GM12801 (cell line): Measurements from ENCODE around the gene PLBD2.

Source experiments
- TF ChIP-seq, protein P1 (sequence below): IDR thresholded peaks from one replicate; pipeline ENCODE4 v1.5.1; 2011; ENCODE audit warnings: control low read depth; ENCODE audit not compliant: insufficient read length; ENCODE audit errors: extremely low read depth

The PLBD2 gene

DNA sequence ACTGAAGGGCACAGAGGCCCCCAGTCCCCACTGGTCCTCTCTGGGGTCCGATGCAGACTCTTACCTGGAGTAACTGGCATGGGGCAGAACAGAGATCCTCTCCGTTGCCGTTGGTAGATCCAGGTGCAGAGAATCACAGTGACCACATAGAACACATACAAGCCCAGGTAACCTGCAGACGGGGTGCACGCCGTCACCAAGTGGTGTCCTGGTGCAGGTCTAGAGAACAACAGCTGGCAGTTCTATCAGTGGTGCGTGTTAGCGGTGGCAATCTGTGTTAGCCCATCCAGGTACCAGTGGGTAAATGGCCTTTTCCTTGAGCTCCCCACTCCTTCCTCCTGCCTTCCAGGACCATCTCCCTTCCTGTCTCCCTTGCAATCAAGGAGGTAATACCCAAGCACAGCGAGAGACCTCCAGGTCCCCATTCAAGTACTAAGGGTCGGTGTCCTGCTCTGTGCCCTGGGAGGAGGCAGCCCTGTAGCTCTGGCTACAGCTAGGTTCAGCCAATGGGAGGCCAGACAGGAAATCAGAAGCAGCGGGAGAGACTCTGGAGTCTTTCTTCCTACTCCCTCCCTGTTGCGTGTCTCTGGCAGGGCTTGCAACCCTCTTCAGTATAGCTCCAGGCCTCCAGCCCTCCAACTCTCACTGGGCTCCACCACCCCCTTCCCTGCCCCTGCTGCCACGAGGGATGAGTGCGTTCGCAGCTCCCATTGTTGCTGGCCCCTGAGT is 39.3 kb upstream of the PLBD2 start:
- TF ChIP-seq, protein P1, sequence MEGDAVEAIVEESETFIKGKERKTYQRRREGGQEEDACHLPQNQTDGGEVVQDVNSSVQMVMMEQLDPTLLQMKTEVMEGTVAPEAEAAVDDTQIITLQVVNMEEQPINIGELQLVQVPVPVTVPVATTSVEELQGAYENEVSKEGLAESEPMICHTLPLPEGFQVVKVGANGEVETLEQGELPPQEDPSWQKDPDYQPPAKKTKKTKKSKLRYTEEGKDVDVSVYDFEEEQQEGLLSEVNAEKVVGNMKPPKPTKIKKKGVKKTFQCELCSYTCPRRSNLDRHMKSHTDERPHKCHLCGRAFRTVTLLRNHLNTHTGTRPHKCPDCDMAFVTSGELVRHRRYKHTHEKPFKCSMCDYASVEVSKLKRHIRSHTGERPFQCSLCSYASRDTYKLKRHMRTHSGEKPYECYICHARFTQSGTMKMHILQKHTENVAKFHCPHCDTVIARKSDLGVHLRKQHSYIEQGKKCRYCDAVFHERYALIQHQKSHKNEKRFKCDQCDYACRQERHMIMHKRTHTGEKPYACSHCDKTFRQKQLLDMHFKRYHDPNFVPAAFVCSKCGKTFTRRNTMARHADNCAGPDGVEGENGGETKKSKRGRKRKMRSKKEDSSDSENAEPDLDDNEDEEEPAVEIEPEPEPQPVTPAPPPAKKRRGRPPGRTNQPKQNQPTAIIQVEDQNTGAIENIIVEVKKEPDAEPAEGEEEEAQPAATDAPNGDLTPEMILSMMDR: no peak

DNA sequence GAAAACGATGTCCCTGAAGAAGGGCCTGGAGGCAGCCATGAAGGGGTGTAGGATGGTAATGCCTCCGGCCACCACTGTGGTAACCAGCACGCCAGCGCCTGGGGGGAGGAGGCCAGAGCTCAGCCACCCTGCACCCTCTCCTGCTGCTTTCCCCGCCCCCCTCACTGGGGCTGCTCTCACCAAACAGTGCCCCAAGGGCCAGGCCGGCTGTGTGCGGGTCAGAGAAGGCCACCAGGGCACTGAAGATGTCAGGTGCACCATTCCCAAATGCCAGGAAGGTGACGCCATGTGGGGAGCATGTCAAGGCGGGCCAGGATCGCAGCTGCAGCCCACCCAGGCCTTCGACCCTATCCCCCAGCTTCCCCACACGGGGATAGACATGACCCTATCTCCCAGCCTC is 38.0 kb upstream of the PLBD2 start:
- TF ChIP-seq, protein P1: no peak

DNA sequence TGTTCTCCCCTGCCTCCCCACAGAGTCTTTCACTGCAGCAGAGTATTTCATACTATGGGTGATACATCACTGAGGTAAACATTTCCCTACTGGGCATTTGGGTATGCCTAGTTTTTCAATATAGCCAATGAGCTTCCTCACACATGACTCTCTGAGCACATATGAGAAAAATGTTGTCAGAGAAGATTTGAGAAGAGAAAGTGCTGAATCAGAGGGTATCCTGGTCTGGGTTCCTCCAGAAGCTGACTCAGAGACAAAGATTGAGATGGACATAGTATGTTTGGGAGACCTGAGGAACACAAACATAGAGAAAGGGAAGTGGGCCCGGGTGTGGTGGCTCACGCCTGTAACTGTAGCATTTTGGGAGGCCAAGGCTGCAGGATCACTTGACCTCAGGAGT is 36.0 kb upstream of the PLBD2 start:
- TF ChIP-seq, protein P1: no peak

DNA sequence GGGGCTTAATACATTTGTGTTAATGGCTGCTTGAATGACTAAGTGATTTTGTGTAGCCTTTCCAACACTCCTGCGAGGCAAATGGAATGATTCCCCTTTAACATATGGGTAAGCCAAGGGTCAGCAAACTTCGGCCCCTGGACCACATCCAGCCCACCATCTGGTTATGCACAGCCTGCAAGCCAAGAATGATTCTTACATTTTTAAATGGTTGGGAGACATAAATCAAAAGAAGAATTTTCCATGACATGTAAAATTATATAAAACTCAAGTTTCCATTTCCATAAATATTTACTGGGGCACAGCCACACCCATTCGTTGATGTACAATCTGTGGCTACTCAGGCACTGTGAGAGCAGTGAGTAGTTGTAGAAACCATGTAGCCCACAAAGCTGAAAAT is 32.5 kb upstream of the PLBD2 start:
- TF ChIP-seq, protein P1: no peak

DNA sequence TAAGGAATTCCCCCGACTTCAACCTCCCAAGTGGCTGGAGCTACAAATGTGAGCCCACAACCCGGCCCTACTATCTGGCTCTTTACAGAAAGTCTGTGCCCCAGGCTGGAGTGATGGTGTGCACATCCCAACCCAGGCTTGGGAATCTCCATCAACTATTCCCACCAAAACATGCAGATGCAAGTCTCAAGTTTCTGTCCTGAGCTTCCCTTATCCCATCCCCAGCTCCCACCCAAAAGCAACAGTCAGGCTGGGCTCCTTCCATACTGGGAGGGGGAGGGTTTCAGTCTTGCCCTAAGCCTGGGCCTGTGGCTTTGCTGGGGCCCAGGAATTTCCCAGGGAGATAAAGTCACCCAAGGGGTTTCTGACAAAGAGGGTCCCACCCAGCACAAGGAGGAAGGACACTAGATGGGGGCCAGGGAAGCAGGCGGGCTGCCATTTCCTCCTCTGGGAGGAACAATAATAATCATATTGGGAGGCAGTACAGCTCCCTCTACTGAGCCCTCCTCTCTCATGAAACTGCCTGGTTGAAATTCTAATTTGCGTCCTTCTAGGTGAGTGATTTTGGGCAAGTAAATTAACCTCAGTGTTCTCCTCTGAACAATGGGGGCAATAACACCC is 31.5 kb upstream of the PLBD2 start:
- TF ChIP-seq, protein P1: no peak

DNA sequence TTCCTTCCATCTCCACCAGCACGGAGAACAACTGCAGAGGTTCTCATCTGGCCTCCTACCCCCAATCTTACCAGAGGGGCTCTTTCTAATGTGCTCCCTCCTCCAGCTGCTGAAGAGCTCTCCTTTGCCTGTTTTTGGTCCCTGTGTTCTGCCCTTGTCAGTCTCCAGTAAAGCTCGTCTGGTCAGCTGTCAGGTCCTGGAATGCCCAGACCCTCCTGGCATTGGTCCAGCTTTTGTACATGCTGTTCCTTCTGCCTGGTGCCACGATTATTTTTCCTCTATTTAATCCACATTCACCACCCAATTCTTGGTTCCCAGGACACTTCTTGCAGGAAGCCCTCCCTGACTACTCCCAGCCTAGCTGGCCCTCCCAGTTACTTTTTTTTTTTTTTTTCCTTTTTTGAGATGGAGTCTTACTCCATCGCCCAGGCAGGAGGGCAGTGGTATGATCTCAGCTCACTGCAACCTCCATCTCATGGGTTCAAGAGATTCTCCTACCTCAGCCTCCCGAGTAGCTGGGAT is 30.0 kb upstream of the PLBD2 start:
- TF ChIP-seq, protein P1: no peak

DNA sequence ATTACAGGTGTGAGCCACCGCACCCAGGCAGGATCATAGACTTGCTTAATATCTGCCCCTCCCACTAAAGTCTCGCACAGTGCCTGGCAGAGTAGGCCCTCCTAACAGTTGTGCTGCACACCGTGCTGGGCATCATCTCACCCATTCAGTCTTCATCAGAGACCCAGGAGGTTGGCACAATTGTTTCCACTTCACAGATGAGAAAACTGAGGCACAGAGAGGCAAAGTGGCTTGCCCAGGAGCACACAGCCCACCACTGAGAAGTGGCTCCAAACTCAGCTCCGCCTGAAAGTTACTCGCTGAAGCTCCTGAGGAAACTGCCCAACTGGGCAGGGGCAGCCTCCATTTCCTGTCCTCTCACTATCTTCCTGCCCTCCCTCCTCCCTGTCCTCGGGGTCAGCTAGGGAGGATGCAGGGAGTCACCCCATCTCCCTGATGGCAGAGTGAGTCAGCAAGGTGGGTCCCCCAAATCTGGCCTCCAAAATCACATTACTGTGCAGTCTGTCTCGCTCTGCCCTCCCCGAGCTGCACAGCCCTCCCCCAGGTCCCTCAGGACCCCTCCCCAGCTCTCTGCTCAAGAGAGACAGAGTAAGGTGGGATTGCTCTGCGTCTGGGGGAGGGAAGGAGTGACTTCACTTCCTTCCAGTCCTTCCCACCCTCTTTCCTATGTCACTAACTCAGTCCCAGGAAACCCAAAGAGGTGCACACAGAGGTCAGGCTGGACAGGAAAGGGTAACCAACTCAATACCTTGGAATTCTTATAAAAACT is 29.2 kb upstream of the PLBD2 start:
- TF ChIP-seq, protein P1: no peak
